CD4-positive, alpha-beta T cell treated with Interleukin-1 beta for 1 hour (primary cell): ENCODE measurements around the gene ATL2.
"Not testable (repeated sequence)": the region's sequence is repeated elsewhere in the genome, so short reads cannot be mapped to it uniquely, and the experiment has no call there.

ENCODE experiments used
- DNase-seq, 2 donors: peaks; one replicate each; pipeline ENCODE4 v3.0.0-alpha.2; 2020 to 2022

ATL2 gene

DNA sequence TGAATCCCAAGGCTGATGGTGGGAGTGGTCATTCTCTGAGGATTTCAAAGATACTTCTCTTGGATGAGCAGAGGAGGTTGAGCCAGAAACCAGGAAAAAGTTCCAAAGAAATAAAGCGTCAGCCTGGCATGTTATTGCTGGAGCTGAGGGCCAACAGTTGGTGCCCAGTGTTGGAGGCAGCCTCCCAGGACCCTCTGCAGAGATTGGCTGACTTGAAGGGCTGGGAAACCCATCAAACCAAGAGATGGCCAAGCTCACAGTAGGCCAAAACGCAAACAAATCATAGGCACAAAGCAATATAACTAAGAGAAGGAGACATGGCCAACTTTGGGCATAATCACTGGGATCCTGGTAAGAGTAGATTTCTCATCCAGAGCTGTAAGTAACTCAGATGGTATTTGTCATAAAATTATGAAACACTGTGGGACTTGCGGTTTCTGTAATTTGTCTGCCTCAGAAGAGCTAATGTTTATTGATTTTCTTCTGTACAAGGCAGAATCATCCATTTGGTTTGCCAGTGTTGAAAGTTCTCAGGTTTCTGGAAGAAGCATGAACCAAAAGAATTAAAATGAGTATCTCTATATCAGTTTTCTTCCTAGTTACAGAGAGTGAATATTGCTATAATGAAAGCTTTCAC lies 108.3 kb downstream of the ATL2 start:
- DNase-seq, result no peak

DNA sequence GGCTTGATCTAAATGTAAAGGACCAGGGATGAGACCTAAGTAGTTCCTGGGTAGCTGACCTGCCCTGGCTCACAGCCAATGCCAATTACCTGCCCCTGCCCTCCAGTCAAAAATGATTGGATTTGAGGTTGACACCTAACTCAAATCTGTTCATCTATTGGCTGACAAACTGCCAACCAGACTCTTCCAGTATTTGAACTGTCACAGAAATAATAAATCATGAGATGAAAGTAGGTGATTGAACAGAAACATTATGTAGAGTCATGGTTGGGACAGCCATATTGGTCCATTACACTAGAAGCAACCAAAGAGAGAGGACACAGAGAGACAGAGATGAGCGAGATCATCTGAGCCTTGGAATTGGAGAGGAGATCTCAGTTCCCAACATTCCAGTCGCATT lies 109.1 kb downstream of the ATL2 start:
- DNase-seq, result no peak

DNA sequence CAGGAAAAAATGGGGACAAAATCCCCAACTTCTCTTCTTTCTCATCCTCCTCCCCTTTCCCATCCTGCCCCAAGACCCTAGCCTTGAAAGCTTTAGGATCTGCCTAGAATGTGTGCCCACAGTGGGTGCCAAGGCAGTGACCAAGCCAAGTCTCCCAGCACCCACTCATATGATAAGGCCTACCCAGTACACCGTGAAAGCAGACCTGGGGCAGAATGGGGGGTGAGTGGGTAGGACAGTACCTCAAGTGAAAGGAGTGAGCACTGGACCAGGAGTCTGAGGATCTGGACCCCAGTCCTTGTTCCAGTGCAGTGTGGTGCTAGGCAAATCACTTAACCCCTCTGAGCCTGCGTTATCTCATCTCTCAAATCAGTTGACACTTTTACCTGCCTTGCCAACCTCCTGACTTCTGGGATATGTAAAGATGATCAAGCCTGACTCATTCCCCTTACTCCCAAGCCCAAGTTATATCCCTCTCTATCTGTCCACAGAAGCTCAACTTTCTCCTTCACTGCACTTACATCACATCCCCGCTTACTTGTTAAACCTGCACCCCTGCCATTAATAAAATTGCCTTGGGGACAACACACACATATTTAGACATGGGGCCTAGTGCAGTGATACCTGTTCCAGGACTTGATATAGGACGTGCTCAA lies 109.7 kb downstream of the ATL2 start:
- DNase-seq, result no peak

DNA sequence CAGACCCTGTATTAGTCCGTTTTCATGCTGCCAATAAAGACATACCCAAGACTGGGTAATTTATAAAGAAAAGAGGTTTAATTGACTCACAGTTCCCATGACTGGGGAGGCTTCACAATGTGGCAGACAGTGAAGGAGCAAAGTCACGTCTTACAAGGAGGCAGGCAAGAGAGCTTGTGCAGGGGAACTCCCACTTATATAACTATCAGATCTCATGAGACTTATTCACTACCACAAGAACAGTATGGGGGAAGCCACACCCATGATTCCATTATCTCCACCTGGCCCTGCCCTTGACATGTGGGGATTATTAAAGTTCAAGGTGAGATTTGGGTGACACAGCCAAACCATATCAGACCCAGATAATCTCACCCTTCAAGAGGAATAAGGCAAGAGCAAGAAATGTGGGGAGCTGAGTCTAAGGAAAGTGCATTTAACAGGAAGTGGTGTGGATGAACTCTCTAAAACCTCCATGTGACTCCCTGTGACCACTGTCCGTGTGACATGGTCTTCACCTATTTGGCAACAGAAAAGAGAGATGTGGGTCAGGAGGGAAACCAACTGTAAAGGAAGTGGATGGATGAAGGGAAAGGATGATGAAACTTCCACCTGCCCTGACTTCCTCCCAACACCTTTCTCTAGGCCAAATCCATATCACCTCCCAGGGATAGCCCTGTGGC lies 110.6 kb downstream of the ATL2 start:
- DNase-seq, result no peak

DNA sequence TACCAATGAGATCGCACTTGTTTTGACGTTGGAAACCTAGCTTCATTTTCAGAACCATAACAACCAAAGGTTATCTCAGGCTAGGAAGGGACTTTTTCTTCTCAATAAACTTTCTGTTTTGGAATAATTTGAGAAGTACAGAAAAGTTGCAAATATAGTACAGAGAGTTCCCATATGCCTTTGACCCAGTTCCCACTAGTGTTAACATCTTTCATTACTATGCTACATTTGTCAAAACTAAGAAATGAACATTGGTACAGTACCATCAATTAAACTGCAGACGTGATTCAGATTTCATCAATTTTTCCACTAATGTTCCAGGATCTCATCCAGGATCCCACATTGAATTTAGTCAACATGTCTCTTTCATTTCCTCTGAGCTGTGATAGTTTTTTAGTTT lies 111.6 kb downstream of the ATL2 start:
- DNase-seq, result no peak

DNA sequence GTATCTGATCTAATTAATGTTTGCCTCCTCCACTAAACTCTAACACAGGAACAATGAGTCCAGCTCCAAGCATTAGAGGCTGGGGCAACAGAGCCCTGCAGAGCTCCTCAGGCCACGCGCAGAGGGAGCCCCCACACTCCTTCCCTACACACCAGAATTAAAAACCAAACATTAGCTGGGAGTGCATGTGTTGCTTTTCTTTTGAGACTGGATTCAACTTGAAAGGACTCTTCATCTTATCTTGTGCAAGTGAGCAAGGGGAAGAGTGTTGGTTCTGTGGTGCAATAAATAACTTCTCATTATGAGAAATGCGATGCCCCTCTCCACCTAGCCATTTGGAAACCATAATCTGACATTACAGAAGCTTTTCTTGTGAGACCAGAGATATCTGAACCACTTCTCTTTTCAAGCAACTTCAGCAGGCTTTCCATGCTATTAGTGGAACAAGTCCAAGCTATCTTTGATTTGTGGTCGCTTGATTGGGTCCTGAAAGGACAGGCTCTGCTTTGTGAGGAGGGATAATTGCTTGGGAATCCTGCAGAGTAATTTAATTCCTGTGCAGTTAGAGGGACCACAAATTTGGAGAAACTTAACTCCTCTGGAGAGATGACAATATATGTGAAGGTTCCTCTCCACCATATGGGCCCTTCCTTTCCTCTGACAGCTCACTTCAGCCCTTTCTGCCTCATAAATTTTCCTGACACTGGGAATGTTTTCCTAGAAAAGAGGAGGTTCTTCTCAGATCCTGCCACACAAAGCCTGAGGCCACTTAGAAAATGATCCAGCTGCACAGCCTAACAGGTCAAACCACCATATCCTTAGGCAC lies 112.5 kb downstream of the ATL2 start:
- DNase-seq, result no peak

DNA sequence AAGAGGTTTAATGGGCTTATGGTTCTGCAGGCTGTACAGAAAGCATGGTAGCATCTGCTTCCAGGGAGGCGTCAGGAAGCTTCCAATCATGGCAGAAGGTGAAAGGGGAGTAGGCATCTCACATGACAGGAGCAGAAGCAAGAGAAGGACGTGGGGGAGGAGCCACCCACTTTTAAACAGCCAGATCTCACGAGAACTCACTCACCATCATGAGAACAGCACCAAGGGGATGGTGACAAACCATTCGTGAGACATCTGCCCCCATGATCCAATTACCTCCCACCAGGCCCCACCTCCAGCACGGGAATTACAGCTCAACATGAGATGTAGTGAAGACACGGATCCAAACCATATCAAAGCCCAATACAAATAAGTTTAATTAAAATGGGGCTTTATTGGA lies 113.8 kb downstream of the ATL2 start:
- DNase-seq, result no peak

DNA sequence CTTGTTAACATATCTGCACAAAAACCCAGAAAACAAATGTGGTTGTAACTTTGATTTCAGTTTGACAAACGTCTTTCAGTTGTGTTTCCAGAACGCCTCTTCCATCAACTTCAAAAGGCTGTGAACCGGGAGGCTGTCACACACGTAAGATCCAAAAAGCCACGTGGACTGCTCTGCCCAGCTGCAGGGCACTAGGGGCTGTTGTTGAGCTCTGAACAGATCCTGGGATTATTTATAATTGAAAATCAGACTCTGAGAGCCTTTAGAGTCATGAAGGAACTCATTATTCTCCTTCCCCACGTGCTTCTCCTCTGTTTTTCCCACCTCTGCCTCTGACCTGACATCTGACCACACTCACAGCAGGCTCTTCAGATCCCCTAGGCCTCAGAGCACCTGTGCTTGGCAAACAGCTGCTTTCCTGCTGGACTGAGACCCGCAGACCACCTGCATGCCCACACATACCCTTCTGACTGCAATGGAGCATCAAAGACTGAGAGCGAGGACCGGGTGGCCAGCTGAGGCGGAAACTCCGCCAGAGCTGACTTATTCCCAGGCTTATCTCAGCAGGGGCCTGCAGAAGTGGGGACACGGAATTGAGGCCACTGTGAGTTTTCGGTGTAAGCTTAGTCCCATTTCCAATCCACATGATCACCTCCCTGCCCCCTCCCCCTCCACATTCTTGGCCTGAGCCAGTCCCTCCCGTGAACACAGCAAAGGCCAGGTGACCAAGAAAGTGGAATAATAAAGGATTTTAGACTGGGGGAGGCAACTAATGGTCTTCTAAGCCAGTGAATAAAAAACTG lies 114.8 kb downstream of the ATL2 start:
- no peak for DNase-seq

DNA sequence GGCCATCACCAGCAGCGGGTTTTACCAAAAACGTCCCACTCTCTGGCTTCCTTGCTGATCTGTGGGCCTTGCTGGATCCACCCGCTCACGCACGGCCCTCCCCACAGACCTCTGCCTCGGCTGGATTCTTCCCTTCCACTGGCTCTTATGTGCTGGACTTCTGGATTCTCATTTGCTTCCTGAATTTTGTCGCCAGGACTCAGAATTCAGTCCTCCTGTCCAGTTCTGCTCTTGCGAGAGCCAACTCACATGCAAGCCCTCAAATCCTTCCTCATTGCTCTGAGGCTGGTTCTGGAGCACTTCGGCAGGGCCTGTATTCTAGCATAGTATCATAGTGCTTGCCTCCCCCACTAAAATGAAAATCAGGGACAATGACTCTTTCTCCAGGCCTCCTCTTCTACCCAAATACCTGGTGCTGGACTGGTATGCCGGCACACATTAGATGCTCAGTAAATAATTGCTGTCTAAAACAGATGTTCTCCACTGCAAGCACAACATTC lies 115.5 kb downstream of the ATL2 start:
- DNase-seq, result no peak

DNA sequence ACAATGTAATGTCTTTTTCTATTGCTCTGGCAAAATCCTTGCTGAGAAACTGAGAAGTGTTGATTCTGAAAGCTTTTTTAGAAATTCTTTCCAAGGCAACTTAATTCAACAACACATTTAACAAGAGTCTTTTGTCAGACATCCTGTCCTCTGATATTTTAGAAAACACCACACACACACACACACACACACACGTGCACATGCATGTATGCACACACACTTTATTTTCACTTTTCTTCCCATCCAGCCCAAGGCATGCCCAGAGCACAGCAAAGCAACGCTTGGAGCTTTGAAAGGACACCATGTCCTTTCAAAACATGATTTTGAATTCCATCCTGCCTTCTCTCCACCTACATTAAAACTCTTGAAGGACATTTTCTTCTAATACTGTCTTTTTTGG lies 116.1 kb downstream of the ATL2 start:
- DNase-seq, result peak in 1 of 2 donors; percentile 2

DNA sequence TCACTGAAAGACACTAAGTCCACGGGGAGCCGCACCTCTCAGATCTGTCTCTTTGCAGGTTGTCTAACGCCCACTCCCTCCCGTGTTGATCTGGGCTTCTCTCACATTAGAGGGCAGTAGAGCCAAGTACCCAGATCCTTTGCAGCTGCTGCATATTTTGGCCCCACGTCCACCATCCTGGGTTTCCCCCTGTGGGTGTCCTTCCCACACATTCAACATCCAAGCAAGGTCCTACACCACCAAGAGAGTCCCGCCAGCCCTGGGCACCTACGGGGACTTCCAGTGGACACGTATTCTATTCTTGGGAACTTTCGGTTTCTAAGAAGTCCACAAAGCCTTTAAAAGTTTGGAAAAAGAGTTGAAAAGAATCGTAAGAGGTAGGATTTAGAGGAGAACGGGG lies 116.6 kb downstream of the ATL2 start:
- no peak for DNase-seq

DNA sequence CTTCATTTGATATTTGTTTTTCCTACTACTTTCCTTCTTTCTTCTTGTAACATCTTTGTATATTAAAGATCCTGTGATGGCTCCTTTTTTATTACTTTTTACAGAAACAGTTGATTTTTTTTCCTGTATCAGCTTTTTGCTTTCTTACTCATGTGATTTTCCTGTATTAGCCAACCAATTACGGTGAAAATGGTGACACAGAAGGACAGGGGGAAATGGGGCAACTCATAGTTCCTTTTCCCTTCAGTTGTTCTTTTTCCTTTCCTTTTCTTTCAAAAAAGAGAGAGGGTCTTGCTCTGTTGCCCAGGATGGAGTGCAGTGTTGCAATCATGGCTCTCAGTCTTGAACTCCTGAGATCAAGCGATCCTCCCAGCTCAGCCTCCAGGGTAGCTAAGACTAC lies 117.8 kb downstream of the ATL2 start:
- DNase-seq, result no peak

DNA sequence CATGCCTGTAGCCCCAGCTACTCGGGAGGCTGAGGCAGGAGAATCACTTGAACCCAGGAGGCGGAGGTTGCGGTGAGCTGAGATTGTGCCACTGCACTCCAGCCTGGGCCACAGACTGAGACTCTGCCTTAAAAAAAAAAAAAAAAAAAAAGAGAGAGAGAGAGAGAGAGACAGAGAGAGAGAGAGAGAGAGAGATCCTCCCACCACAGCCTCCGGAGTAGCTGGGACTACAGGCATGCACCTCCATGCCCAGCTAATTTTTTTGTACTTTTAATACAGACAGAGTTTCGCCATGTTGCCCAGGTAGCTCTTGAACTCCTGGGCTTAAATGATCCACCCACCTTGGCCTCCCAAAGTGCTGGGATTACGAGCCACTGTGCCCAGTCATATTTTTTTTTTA lies 119.4 kb downstream of the ATL2 start:
- not testable (repeated sequence) for DNase-seq

DNA sequence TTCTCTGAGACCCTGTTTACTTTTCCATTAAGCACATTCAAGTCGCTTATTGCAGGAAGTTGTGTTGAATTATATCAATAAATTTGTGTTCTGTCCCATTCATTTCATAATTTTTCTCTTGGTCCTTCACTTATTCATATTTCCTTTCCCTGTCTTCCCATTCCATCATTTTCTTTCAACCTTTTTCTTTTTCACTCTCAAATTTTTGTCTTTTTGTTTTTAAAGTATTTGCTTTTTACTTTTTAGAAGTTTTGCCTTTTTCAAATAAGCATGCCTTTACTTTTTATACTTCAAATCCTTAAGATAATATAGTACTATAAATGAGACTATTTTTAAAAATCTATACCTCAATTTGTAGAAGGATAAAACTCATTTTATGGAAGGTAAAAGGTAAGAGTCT lies 120.5 kb downstream of the ATL2 start:
- no peak for DNase-seq

DNA sequence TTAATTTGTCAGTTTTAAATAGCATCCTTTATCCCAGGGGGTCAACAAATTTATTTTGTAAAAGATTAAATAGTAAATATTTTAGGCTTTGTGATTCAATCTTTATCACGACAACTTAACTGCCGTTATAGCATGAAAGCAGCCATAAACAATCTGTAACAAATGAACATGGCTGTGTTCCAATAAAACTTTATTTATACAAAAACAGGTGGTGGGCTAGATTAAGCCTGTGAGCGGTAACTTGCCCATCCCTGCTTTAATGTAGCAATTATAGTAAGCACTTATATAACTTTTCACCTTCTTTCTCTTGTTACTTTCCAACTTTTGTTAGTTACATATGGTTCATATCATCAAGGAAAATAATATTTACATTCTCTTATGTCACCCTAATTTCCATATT lies 121.9 kb downstream of the ATL2 start:
- no peak for DNase-seq

DNA sequence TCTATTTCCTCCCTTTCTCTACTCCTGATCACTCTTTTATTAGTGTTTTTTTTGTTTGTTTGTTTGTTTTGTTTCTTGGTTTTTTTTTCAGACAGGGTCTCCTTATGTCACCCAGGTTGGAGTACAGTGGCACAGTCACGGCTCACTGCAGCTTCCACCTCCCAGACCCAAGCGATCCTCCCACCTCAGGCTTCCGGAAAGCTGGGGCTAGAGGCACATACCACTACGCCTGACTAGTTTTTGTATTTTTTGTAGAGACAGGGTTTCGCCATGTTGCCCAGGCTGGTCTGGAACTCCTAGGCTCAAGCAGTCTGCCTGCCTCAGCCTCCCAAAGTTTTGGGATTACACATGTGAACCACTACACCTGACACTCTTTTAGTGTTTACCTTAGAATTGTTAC lies 122.3 kb downstream of the ATL2 start:
- DNase-seq, result no peak

DNA sequence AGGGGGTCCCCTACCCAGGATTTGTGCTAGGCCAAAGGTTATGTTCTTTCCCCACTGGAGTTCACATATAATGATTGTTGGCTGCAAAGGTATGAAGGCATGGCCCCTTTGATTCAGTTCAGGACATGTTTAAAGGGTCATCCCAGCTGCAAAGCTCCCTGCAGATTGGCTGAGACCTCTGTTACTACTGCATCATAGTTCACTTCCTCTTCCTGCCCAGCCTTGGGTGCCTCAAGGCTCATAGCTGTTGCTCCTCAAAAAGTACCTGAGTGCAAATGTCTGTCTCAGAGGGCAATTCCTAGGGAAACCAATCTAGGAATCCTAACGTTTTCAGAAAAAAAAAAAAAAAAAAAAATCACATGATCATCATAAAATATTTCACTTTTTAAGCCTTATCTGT lies 125.1 kb downstream of the ATL2 start:
- no peak for DNase-seq

DNA sequence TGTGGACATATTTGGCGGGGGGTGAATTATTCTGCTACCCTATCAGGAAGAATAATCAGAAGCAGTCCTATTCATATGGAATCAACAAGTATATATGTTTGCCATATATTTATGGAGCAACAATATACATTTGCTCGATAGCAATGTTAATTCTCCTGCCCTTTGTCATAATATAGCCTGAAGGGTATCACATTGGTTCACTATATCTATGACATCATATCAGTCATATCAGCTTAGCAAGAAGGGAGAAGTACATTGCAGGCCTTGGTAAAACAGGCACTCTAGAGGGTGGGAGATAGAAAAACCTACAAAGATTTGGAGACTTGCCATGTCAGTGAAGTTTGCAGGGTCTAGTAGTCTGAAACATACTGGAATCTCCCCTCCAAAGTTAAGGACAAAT lies 128.4 kb downstream of the ATL2 start:
- DNase-seq, result no peak

DNA sequence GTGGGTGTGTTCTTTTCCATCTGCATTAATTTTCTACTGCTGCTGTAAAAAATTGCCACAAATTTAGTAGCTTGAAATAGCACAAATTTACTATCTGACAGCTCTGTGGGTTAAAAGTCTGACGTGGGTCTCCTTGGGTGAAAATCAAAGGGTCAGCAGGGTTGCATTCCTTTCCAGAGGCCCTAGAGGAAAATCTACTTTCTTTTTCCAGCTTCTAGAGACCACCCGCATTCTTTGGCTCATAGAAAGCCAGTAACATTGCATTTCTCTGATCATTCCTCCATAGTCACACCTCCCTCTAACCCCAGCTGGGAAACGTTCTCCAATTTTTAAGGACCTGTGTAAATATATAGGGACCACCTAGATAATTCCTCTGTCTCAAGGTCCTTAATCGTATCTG lies 128.8 kb downstream of the ATL2 start:
- no peak for DNase-seq

DNA sequence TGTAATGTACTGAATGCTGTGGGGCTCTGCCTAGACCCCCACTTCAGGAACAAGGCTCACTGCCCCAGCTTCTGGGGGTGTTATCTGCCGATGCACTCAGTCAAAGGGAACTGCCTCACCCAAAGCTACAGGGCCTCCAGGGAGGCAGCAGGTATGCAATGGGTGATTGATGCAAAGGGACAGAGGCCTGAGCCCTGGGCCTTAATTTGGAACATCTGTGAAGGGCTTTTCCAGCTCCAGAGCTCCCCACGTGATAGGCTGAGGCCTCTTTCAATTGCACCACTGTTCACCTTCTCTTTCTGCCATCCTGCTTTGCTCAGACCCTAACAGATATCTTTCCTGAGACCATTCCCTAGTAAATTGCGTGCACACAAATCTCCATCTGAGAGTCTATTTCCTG lies 131.0 kb downstream of the ATL2 start:
- DNase-seq, result no peak

DNA sequence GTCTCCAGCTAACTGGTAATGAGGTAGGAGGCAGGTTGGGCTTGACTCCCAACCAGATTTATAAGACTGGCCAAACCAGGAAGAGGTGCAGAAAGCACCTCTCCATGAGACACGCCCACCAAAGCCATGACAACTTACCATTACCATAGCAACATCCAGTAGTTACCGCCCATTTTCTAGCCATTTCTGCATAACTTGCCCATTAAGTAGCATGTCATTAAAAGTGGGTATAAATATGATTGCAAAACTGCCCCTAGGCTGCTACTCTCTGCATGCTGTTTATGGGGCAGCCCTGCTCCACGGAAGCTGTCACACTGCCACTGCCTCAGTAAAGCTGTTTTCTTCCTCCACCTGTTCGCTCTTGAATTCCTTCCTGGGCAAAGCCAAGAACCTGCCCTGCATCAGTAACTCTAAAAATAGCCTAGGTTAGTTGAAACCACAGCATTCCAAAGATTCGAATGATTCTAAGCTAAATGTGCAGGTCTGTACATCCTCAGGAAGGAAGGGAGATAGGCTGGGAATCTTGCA lies 131.9 kb downstream of the ATL2 start:
- no peak for DNase-seq

DNA sequence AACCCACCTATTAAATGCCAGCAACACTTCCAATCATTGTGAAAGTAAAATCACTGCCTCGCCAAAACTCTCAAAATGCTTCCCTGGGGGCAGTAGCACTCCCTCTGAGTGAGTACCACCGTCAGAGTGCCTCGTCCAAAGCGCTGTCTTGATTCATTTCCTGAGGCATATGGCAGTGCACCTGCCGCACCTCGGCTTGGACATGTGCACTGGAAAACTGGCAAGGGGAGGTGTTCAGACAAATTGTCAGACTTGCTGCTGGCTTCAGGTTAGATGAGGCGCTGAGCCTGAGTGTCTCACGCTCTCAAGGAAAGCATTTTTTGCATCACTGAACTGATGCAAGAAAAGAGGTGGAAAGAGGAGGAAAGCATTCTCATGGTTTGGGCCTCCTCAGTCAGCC lies 132.8 kb downstream of the ATL2 start:
- no peak for DNase-seq
